ENCODE data around the gene COPS6. TPM values are rescaled to one million over a fixed set of nuclear protein-coding genes. Genes with fewer than 3 reads are reported as not detected.
"Not testable (repeated sequence)": the region's sequence is repeated elsewhere in the genome, so short reads cannot be mapped to it uniquely, and the experiment has no call there.

COPS6 gene
- total RNA-seq, 2 donors from 2014 or later, result 90.0 to 109 TPM

- DNase-seq (peak; percentile 61), ATAC-seq (peak; percentile 75 to 77)
- intact Hi-C loops (cut with DNase I), result no loop called here
These were observed 31.4 kb downstream of the COPS6 start for GRCh38 chr7:100119970-100120732.

- ATAC-seq, result no peak
- intact Hi-C loops (cut with DNase I), result no loop called here
- no peak for DNase-seq
These were observed 31.9 kb downstream of the COPS6 start for GRCh38 chr7:100120733-100121036.

- intact Hi-C loops (cut with DNase I), result no loop called here
- ATAC-seq (no peak), DNase-seq (no peak)
These were observed 33.3 kb downstream of the COPS6 start for GRCh38 chr7:100122067-100122466.

- ATAC-seq (no peak), DNase-seq (no peak)
- intact Hi-C loops (cut with DNase I), result no loop called here
These were observed 33.8 kb downstream of the COPS6 start for GRCh38 chr7:100122568-100122967.

- ATAC-seq, result no peak
- intact Hi-C loops (cut with DNase I), result no loop called here
- DNase-seq, result no peak
These were observed 35.8 kb downstream of the COPS6 start for GRCh38 chr7:100124301-100125230.

GRCh38 chr7:100126239-100126930 lies 37.6 kb downstream of the COPS6 start:
- intact Hi-C loops (cut with DNase I), result no loop called here
- no peak for DNase-seq
- peak in 1 of 2 donors; percentile 38 for ATAC-seq

GRCh38 chr7:100126931-100127865 lies 38.4 kb downstream of the COPS6 start, which contains the start of gene MBLAC1:
MBLAC1 (plus strand) TSS chr7:100126967; CDS start chr7:100127396, 429 bp downstream.
- intact Hi-C loops (cut with DNase I), result no loop called here
- DNase-seq (peak; percentile 92), ATAC-seq (peak; percentile 95 to 96)

- intact Hi-C loops (cut with DNase I), result no loop called here
- no peak for DNase-seq
- ATAC-seq, result peak; percentile 7 to 12
These were observed 39.3 kb downstream of the COPS6 start for GRCh38 chr7:100127866-100128636.

- DNase-seq (no peak), ATAC-seq (no peak)
- intact Hi-C loops (cut with DNase I), result no loop called here
These were observed 39.8 kb downstream of the COPS6 start for GRCh38 chr7:100128637-100128963.

- not testable (repeated sequence) for ATAC-seq, DNase-seq
- intact Hi-C loops (cut with DNase I), result loop anchor here (5.0 to 10.0 kb wide), 4 partner anchors 82 to 138 kb away; partner anchors contain the start of gene PVRIG (in 1 of the 2)
These were observed 41.4 kb downstream of the COPS6 start for GRCh38 chr7:100130220-100130607.

- DNase-seq, result peak; percentile 80
- intact Hi-C loops (cut with DNase I), result loop anchor here (5.0 to 10.0 kb wide), 4 partner anchors 81 to 139 kb away; partner anchors contain the start of gene PVRIG (in 1 of the 2)
- ATAC-seq, result no peak
These were observed 42.1 kb downstream of the COPS6 start for GRCh38 chr7:100130608-100131453.

- intact Hi-C loops (cut with DNase I), result loop anchor here (5.0 to 10.0 kb wide), 4 partner anchors 80 to 140 kb away; partner anchors contain the start of gene PVRIG (in 1 of the 2)
- DNase-seq, result no peak
- no peak for ATAC-seq
These were observed 43.4 kb downstream of the COPS6 start for GRCh38 chr7:100132126-100132525.

GRCh38 chr7:100132697-100133151 lies 44.0 kb downstream of the COPS6 start:
- no peak for DNase-seq
- intact Hi-C loops (cut with DNase I), result loop anchor here (5.0 to 10.0 kb wide), 4 partner anchors 80 to 140 kb away; partner anchors contain the start of gene PVRIG (in 1 of the 2)
- ATAC-seq, result peak; percentile 72 to 75

GRCh38 chr7:100137851-100138760 lies 49.3 kb downstream of the COPS6 start:
- intact Hi-C loops (cut with DNase I), result loop anchor here in 1 of 2 donors (10.0 kb wide), 2 partner anchors 77 to 143 kb away; partner anchors contain the start of gene PVRIG
- DNase-seq (no peak), ATAC-seq (no peak)

GRCh38 chr7:100141555-100141949 lies 52.8 kb downstream of the COPS6 start:
- DNase-seq (no peak), ATAC-seq (no peak)
- intact Hi-C loops (cut with DNase I), result no loop called here
